GM21447 (cell line): Measurements from ENCODE around the gene AVL9.
"Not testable (repeated sequence)": the region's sequence is repeated elsewhere in the genome, so short reads cannot be mapped to it uniquely, and the experiment has no call there.

Experiments used
- ATAC-seq: cut with Tn5 transposase; IDR thresholded peaks from one replicate; pipeline ENCODE4 v1.9.1; 2021; ENCODE audit not compliant: unreplicated experiment

Gene AVL9

DNA sequence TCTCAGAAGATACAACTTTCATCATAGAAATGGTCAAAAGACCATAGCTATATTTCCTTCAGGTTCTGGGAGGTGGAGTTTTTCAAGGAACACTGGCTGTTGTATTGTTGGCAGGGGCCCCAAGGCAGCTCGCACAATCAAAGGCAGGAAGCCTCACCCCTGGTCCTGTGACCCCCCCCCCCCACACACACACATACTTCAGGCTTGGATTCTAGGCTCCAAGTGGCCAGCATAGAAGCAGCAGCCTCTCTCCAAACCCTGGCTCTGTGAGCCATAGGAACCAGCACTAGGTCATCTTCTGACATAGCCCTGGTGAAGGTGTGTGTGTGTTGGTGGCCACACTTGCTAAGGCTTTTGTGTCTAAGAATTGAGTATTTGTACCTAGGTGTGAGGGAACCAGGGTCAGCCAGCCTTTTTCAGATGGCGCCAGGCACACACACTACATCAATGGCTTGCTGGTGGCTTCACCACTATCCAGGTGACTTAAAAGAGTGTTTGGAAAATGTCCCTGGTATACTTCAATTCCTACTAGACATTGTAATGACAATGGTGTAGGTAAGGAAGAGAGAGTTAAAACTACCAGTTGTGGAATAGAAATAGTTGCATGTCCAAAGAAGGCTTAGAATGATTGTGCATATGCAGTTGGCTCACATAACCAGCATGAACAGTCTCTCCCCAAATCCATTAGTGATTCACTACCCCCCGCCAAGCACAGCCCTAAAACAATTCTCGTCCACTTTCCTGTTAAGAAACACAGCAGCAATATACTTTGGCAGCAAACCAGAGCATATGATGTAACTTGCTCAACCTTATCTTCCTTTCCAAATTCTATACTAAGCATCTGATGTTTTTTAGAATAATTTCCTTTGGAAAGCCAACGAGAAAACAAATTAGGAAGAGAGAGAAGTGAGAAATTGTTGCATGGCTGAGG lies 91.3 kb downstream of the AVL9 start:
- ATAC-seq: no peak

DNA sequence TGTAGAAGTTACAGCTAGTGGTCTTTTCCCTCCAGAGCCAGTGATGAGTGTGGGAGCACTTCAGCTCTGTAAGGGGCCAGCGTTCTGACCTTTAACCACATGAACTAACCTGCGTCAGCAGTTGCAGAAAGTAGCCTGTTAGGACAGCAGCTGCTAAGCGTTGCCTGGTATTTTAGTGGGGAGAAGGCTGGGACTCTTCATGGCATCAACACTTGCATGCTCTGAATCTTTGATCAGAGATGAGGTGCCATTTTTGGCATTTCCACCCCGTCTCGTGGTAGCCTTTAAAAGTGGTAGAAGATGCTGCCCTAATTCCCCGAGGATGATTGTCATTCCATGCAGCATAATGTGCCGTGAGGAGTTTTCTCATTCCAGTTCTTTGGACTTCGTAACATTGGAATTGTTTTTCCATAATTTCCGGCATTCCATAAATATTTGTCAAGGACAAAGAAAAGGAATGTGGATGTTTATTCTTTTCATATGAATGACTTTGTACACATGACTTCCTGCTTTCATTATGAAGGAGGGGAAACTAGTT lies 92.2 kb downstream of the AVL9 start:
- ATAC-seq: no peak

DNA sequence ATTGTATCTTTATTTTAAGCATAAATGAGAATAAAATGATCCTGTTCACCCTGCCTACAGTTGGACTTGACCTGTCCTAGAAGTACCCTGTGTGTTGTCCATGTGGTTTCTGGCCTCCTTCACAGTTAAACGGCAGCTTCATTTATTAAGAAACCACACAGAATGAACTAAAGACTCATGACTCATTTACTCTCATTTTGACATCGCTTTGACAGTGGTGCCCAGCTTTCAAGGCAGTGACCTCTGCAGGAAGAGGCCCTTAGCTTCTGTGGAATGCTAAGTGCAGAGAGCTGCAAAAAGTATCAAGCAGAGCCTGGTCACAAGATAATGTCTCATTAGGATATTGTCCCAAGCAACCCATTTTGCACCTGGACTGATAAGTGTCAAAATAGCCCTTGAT lies 93.4 kb downstream of the AVL9 start:
- peak; percentile 72 for ATAC-seq

DNA sequence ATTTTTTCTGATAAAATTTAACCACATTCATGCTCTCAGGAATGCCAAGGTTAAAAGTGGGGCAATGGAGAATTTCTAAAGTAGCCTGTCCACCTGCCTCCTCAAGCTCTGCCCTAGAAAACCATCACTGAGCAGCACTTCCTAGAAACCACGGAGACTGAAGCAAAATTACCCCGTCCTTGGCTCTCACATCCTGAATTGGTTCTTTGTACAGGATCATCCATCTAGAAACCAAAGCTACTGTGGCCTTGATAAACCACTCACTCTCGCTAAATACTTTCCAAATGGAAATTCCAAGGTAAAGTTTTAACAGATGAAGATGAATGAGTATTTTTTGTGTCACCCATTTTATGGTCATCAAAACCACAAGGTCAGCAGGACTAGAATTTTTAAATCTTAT lies 96.6 kb downstream of the AVL9 start:
- no peak for ATAC-seq

DNA sequence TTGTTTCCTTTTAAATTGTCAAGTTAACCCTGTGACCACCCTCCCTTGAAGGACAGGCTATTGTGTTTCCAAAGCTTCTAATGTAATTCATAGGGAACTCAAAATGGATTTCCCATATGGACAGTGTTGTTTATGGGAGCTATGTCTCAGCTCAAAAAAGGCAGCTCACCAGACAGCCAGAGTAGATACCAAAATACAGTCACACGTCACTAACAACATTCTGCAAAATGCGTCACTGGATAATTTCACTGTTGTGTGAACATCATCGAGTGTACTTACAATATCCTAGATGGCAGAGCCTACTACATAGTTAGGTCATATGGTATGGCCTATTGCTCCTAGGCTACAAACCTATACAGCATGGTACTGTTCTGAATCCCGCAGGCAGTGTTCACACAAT lies 97.4 kb downstream of the AVL9 start:
- ATAC-seq: no peak

DNA sequence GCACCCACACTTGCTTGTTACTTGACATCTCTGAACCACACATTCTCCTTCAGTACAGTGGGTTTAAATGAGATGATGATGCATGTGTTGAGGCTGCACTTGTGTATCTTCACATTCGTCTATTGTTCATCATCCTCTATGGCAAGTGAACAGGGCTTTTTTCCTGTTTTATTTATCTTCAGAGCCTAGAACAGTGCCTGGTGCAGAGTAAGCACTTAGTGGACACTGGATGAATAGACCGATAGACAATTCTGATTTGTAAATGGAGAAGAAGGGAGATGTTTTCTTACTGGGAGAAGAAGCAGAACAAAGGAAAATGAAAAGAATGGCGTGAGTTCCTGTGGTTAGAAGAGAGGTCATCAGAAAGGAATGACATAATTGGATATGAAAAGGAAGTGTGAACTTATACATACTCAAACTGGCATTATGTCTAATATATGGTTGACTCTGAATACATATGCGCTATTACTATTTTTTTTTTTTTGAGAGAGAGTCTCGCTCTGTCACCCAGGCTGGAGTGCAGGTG lies 99.7 kb downstream of the AVL9 start:
- no peak for ATAC-seq

DNA sequence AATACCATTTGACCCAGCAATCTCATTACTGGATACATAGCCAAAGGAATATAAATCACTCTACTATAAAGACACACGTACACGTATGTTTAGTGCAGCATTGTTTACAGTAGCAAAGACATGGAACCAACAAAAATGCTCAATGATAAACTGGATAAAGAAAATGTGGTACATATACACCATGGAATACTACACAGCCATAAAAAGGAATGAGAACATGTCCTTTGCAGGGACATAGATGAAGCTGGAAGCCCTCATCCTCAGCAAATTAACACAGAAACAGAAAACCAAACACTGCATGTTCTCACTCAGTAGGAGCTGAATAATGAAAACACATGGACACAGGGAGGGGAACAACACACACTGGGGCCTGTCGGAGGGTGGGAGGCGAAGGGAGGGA lies 105.9 kb downstream of the AVL9 start:
- ATAC-seq: not testable (repeated sequence)

DNA sequence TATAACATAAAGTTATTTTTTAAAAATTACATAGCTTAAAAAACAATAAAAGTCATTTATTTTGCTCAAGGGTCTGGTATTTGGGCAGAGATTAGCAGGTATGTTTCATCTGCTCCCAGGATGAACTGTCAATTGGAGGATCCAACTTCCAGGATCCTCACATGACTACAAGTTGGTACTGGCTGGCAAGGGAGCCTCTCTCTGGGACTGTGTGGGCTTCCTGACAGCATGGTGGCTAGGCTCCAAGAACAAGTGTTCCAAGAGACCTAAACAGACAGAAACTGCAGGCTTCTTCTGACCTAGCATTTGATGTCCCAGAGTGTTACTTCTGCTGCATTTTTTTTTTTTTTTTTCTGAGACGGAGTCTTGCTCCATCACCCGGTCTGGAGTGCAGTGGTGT lies 107.2 kb downstream of the AVL9 start:
- ATAC-seq: no peak

DNA sequence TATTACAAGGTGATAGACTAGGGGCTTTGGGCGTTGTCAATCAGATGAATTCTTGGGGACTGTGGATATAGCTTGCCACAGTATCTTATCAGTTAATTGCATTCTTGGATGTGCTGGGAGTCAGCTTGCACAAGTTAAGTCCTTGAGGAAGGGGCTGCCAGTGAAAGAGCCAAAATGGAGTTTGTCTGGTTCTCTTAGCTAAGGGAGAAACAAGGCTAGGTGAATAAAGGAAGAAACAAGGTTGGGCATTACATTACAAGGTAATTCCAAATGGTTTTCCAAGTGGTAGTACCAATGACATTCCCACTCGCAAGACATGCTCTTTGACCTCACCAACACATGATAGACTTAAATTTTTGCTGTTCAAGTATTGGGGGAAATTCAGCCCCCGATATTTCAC lies 108.2 kb downstream of the AVL9 start:
- ATAC-seq: not testable (repeated sequence)

DNA sequence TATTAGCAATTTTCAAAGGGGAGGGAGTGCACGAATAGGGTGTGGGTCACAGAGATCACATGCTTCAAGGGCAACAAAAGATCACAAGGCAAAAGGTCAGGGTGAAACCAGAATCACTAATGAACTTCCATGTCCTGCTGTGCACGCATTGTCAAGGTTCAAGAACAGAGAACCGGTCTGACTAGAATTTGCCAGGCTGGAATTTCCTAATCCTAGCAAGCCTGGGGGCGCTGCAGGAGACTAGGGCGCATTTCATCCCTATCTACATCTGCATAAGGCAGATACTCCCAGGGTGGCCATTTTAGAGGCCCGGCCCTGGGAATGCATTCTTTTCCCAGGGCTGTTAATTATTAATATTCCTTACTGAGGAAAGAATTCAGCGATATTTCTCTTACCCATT lies 108.8 kb downstream of the AVL9 start:
- not testable (repeated sequence) for ATAC-seq

DNA sequence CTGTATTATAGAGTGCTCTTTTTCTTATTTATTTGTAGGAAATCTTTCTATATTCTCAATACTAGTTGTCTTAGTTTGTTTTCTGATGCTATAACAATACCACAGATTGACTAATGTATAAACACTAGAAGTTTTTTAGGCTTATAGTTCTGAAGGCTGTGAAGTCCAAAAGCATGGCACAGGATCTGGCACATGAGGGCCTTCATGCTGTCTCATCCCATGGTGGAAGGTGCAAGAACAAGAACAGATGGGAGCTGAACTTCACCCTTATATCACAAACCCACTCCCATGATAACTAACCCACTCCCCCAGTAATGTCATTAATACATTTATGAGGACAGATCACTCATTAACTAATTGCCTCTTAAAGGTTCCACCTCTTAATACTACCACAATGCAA lies 109.7 kb downstream of the AVL9 start:
- ATAC-seq: no peak

DNA sequence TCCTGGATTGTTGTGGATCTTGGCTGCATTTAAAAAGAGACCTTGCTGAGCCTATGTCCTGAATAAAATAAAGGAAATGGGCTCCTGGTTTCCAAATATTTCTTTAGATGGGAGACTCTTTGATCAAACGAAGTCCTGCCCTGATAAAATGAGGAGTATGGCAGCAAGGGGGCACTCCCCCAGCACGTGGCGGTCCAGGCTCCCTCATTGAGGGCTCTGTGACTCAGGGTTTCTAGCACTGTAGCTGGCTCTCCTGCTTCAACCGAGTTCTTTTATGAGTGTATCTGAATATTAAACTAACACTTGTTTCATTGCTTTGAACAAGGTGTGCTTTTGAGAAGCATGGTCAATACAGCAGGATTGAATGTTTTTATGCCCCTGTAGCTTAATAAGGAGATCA lies 114.2 kb downstream of the AVL9 start:
- ATAC-seq: no peak

DNA sequence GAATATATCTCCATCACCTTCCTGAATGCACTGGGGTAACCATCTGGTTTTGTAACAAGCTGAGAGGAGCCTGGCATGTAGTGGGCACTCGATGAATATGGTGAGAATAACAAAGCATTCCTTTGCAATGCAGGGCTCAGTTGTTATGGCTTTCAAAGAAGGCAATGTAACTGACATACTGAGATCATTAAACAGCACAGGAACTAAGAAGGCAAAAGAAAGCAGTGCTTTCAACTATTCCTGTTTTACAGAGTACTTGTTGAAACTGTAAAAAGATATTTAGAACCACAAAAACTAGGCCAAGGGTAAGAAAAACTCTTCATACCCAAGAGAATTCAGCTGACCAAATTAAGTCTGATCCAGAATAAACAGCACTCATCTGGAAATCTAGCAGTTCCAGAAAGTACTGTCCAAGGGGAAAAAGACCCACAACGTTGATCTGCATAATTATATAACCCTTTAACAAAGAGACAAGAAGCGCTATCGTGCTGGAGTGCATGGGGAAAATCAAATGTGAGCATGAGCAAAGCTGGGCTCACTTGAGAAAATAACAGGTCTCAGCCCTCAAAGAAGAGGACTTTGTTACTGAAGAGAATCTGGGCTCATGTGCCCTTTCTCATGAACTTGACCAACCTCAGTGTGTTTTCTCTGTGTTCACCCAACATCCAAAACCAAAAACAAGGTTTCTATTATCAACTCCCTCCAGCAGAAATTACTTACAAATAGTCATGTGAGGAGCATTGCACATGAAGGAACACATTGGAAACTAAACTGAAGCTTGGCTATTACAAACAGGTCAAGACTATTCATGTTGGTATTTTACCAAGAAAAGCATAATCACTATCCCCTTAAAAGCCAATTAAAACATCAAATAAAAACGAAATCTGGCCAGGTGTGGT lies 116.2 kb downstream of the AVL9 start:
- ATAC-seq: no peak

DNA sequence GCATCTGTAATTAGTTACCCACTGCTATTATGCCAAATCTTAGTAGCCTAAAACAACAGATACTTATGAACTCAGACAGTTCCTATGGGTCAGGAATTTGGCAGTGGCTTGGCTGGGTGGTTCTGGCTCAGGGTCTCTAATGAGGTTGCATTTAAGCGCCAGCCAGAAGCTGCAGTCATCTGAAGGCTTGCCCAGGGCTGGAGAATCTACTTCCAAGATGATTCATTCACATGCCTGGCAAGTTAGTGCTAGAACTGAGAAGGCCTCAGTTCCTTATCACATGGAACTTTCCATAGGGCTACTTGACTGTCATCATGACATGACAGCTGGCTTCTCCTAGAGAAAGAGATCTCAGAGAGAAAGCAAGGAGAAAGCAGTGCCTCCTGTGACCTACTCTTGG lies 121.3 kb downstream of the AVL9 start:
- ATAC-seq: no peak

DNA sequence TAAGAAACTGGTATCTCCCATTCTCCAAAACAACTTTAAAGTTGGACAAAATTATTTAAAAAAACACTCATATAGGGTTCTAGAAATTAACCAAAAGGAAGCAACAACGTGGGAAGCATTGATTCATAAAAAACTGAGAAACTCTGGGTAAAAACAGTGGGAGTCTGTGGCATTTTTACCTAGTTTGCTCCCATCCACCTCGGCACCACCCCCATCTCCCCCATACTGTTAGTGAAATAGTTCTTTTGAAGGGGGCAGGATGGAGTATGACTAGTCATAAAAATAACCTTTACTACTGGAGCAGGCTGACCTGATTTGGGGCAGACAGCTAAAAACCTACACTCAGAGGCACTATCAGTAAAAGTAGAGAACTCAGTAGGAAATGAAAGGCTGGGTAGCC lies 123.2 kb downstream of the AVL9 start:
- no peak for ATAC-seq

DNA sequence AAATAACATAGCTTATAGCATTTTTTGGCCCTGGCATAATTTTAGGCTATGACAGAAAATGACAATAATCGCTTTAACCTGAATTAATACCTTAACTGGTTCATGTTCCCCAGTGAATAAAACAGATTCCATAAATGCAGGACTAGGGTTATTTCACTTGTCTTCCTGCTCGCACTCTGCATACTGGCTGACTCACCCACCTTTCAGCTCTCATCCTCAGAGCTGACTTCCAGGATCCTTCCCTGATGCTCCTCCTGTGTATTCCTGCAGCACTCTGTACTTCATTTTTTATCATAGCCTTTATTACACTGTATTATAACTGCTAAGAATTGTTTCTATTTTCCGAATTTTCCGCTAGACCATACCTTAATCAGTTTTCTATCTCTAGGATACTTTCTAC lies 123.7 kb downstream of the AVL9 start:
- ATAC-seq: no peak

DNA sequence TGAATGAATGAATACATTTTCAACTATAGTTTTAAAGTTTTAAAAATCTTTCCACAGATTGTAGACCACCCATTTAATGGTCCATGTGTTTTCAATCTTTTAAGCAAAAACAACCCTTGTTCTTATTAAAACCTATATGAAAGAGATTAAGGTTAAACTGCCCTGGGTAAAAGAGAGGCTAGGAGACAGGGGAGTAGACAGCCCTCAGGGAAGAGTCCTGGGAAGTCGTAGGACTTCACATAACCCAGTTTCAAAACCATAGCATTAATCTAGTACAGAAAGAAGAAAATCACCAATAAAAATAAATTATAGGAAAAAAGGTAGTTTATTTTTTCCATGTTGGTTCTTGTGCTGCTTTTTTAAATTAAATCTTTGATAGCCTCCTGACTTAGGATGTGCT lies 124.1 kb downstream of the AVL9 start:
- ATAC-seq: not testable (repeated sequence)

DNA sequence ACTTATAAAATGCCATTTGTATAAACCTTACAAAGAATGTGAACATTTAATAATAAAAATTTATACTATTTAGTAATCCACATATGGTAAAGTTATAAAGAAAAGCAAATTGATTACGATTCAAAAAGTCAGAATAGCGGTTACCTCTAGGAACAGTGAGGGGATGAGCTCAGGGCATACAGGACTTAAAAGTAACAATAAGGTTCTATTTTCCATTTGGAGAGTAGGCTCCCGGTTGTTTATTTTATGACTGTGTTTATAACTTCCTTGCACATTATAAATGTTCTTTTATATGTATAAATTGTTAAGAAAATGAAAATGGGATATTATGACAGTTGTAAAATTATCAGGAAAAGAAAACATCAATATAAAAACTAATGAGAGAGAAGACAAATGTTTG lies 135.7 kb downstream of the AVL9 start:
- no peak for ATAC-seq

DNA sequence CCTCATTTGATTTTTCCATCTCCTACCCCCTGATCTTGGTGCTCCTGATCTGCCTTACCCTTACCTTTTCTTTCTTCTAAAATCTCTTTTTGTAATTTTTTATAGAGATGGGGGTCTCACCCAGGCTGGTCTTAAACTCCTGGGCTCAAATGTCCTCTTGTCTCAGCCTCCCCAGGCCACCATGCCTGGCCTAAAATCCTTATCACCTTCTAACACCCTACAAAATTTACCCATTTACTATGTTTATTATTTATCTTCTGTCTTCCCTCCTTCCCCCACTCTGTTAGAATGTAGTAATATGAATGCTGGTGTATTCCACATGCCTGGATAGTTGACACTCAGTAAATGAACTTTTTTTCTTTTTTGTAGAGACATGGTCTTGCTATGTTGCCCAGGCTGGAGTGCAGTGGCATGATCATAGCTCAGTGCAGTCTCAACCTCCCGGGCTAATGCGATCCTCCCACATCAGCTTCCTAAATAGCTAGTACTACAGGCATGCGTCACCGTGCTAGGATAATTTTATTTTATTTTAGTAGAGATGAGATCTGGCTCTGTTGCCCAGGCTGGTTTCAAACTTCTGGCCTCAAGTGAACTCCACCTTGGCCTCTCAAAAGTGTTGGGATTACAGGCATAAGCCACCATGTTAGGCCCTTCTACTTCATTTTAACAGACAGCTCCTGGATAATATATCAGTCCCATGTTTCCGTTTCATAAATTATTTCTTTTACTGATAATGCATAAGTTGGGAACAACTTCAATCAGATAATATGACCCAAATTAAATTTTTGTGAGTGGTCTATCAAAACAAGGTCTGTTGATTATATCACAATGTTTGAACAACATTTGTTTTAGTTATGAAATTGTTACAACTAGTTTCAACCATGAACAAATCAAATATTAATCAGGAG lies 136.6 kb downstream of the AVL9 start:
- ATAC-seq: not testable (repeated sequence)

DNA sequence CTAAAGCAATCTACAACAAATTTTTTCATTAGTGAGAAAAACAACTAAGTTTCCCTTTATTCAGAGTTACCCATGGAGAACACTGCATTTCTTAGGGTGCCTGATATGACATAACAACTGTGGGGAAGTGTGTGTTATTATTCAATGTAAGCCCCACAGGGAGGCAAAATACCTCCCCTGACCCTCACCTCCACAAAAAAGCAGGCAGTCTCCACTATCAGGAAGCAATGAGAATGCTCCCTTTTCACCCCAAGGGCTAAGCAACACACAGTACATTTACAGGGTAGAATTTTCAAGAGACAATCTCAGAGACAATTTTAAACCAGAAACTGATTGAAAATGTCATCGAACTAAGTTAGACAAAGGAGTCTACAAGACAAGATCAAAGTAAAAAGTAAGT lies 138.2 kb downstream of the AVL9 start:
- ATAC-seq: not testable (repeated sequence)
